H1 (cell line): ENCODE measurements around the gene GTF2A2. TPM values are rescaled to one million over a fixed set of nuclear protein-coding genes. Genes with fewer than 3 reads are reported as not detected.

Experiments used
- ATF3 ChIP-seq: IDR thresholded peaks from 2 replicates; pipeline ENCODE4 v1.6.1; 2011; ENCODE audit warnings: low read depth, mild to moderate bottlenecking, low read length; ENCODE audit not compliant: insufficient read depth
- CBX5 ChIP-seq: fragments of 300-800, 300-1000 bp; sonication (generic); IDR thresholded peaks from 2 replicates; pipeline ENCODE4 v1.7.1; 2016; ENCODE audit warnings: antibody characterized with exemption, low read length, low read depth
- CBX8 ChIP-seq: fragments of 300-800, 300-1000 bp; sonication (generic); IDR thresholded peaks from 2 replicates; pipeline ENCODE4 v1.7.1; 2016; ENCODE audit warnings: low read depth, low read length, borderline replicate concordance
- CREB1 ChIP-seq: IDR thresholded peaks from 2 replicates; pipeline ENCODE4 v1.6.1; 2012; ENCODE audit warnings: inconsistent platforms
- CTBP2 ChIP-seq: IDR thresholded peaks from 2 replicates; pipeline ENCODE4 v1.7.0; 2011; ENCODE audit warnings: borderline replicate concordance, mild to moderate bottlenecking, moderate library complexity, mixed read lengths, low read length; ENCODE audit not compliant: insufficient read depth, insufficient read length
- HDAC2 ChIP-seq, 2 experiments: fragments of 300-600 bp in 1 of 2; sonication (generic) in 1 of 2; IDR thresholded peaks; 2 replicates each; pipeline ENCODE4 v1.6.1; 2011 to 2012; ENCODE audit warnings: low read depth in 2 of 2, low read length in 2 of 2, mild to moderate bottlenecking in 2 of 2, moderate library complexity in 2 of 2, borderline replicate concordance in 1 of 2, inconsistent platforms in 1 of 2
- SIX5 ChIP-seq: IDR thresholded peaks from 2 replicates; pipeline ENCODE4 v1.6.1; 2011; ENCODE audit warnings: mild to moderate bottlenecking, low read depth, low read length
- polyA plus RNA-seq, 7 experiments: library from polyadenylated mRNA; depleted of rRNA in 3 of 7; stranded (reverse) in 5 of 7; unstranded in 2 of 7; fragments of >200 nt in 5 of 7; fragments of 200-250 nt in 2 of 7; gene quantifications; 1 replicate in 5 of 7; 2 replicates in 1 of 7; 4 replicates in 1 of 7; pipeline versions ENCODE4 v1.2.1 to v1.2.3, GENCODE V29; 2011 to 2013; ENCODE audit warnings: missing spikeins in 2 of 7, mixed read lengths in 2 of 7
- total RNA-seq: library from RNA; stranded (reverse); fragmentation: NEBNext Ultra II Directional; extraction: Animal tissue kit (Norgen Biotek cat#: 25700); gene quantifications from 2 replicates; pipeline ENCODE4 v1.2.1, GENCODE V29; 2021
- TF ChIP-seq, protein P1 (sequence below): fragments of 300-600 bp; sonication (generic); IDR thresholded peaks from 2 replicates; pipeline ENCODE4 v1.7.1; 2012; ENCODE audit warnings: low read length, moderate library complexity, mild to moderate bottlenecking, inconsistent platforms; ENCODE audit not compliant: insufficient replicate concordance
- TF ChIP-seq, protein P2 (sequence below): IDR thresholded peaks from 2 replicates; pipeline ENCODE4 v1.6.1; 2012; ENCODE audit warnings: inconsistent platforms

The GTF2A2 gene
- total and polyA plus RNA-seq, 2 of the 8 experiments (the other 6 are each of a cell fraction or from before 2014, with no cell fraction given), result 52.2 to 161 TPM

DNA sequence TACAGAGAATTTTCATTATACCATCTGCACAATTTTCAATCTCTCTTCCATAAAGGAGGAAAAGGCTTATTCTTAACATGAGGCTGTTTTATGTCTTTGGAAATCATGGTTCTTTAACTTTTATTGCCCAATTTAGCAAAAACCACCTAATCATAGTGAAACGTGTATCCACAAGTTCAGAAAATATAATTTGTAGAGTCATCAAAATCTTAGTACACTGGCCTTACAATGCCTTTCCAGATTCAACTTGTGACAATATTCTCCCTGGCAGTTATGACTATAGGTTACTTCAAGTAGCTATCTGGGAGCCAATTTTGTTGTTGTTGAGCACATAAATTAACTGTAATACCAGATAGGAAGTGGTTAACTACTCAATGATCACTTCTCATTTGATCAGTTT is 20.9 kb upstream of the GTF2A2 start (continued):
- TF ChIP-seq, protein P1, sequence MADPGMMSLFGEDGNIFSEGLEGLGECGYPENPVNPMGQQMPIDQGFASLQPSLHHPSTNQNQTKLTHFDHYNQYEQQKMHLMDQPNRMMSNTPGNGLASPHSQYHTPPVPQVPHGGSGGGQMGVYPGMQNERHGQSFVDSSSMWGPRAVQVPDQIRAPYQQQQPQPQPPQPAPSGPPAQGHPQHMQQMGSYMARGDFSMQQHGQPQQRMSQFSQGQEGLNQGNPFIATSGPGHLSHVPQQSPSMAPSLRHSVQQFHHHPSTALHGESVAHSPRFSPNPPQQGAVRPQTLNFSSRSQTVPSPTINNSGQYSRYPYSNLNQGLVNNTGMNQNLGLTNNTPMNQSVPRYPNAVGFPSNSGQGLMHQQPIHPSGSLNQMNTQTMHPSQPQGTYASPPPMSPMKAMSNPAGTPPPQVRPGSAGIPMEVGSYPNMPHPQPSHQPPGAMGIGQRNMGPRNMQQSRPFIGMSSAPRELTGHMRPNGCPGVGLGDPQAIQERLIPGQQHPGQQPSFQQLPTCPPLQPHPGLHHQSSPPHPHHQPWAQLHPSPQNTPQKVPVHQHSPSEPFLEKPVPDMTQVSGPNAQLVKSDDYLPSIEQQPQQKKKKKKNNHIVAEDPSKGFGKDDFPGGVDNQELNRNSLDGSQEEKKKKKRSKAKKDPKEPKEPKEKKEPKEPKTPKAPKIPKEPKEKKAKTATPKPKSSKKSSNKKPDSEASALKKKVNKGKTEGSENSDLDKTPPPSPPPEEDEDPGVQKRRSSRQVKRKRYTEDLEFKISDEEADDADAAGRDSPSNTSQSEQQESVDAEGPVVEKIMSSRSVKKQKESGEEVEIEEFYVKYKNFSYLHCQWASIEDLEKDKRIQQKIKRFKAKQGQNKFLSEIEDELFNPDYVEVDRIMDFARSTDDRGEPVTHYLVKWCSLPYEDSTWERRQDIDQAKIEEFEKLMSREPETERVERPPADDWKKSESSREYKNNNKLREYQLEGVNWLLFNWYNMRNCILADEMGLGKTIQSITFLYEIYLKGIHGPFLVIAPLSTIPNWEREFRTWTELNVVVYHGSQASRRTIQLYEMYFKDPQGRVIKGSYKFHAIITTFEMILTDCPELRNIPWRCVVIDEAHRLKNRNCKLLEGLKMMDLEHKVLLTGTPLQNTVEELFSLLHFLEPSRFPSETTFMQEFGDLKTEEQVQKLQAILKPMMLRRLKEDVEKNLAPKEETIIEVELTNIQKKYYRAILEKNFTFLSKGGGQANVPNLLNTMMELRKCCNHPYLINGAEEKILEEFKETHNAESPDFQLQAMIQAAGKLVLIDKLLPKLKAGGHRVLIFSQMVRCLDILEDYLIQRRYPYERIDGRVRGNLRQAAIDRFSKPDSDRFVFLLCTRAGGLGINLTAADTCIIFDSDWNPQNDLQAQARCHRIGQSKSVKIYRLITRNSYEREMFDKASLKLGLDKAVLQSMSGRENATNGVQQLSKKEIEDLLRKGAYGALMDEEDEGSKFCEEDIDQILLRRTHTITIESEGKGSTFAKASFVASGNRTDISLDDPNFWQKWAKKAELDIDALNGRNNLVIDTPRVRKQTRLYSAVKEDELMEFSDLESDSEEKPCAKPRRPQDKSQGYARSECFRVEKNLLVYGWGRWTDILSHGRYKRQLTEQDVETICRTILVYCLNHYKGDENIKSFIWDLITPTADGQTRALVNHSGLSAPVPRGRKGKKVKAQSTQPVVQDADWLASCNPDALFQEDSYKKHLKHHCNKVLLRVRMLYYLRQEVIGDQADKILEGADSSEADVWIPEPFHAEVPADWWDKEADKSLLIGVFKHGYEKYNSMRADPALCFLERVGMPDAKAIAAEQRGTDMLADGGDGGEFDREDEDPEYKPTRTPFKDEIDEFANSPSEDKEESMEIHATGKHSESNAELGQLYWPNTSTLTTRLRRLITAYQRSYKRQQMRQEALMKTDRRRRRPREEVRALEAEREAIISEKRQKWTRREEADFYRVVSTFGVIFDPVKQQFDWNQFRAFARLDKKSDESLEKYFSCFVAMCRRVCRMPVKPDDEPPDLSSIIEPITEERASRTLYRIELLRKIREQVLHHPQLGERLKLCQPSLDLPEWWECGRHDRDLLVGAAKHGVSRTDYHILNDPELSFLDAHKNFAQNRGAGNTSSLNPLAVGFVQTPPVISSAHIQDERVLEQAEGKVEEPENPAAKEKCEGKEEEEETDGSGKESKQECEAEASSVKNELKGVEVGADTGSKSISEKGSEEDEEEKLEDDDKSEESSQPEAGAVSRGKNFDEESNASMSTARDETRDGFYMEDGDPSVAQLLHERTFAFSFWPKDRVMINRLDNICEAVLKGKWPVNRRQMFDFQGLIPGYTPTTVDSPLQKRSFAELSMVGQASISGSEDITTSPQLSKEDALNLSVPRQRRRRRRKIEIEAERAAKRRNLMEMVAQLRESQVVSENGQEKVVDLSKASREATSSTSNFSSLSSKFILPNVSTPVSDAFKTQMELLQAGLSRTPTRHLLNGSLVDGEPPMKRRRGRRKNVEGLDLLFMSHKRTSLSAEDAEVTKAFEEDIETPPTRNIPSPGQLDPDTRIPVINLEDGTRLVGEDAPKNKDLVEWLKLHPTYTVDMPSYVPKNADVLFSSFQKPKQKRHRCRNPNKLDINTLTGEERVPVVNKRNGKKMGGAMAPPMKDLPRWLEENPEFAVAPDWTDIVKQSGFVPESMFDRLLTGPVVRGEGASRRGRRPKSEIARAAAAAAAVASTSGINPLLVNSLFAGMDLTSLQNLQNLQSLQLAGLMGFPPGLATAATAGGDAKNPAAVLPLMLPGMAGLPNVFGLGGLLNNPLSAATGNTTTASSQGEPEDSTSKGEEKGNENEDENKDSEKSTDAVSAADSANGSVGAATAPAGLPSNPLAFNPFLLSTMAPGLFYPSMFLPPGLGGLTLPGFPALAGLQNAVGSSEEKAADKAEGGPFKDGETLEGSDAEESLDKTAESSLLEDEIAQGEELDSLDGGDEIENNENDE, result no peak
- TF ChIP-seq CTBP2, result no peak
- no peak for TF ChIP-seq ATF3
- TF ChIP-seq, protein P2, sequence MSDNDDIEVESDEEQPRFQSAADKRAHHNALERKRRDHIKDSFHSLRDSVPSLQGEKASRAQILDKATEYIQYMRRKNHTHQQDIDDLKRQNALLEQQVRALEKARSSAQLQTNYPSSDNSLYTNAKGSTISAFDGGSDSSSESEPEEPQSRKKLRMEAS, result no peak
- TF ChIP-seq CREB1, result no peak
- TF ChIP-seq CBX5, result no peak
- no peak for TF ChIP-seq CBX8
- no peak for TF ChIP-seq SIX5
- no peak for TF ChIP-seq HDAC2 (IDR thresholded peaks at IDR 0.05; ENCODE audit: borderline replicate concordance in 1 of 2, low read depth in 2 of 2, low read length in 2 of 2)
